ENCODE data around the gene SARS2. TPM values are rescaled to one million over a fixed set of nuclear protein-coding genes. Genes with fewer than 3 reads are reported as not detected.

The SARS2 gene
- total and polyA plus RNA-seq, 11 donors: 9.0 to 29.1 (median 16.7) TPM

- no peak for ATAC-seq
- 85 to 93% (median 88%) methylated on average over 5 of the region's 5 CpGs for WGBS, 4 donors
- TF ChIP-seq CTCF (IDR thresholded peaks at IDR 0.05): no peak
- peak in 1 of 5 donors; percentile 4 for DNase-seq
- no peak overlapping the region for H3K4me3 ChIP-seq
- H3K36me3 ChIP-seq: peaks cover 0 to 42% (median 31%) of the 10 kb centered on the region in 9 donors
- H3K27me3 ChIP-seq: no peaks in the 10 kb centered on the region
- intact Hi-C loops (cut with DNase I): loop anchor here in 4 of 10 donors (10.0 kb wide), 6 partner anchors 88 to 528 kb away; partner anchors contain the start of genes ECH1 (in 1 of the 4) and FAM98C (in 1 of the 4)
- no peaks in the 10 kb centered on the region for H3K4me1 ChIP-seq
- no peaks in the 10 kb centered on the region for H3K9me3 ChIP-seq
- no peak overlapping the region for H3K27ac ChIP-seq
Observed at GRCh38 chr19:38922482-38922881, 8.1 kb downstream of the SARS2 start.

- peak in 1 of 5 donors; percentile 14 for DNase-seq
- ATAC-seq: no peak
- Histone ChIP-seq H3K27me3 (no peaks in the 10 kb centered on the region), H3K36me3 (peaks cover 0 to 42% (median 31%) of the 10 kb centered on the region in 9 donors), H3K4me3 (no peak overlapping the region), H3K4me1 (no peaks in the 10 kb centered on the region), H3K9me3 (no peaks in the 10 kb centered on the region), H3K27ac (no peak overlapping the region)
- intact Hi-C loops (cut with DNase I): loop anchor here in 4 of 10 donors (10.0 kb wide), 6 partner anchors 87 to 527 kb away; partner anchors contain the start of genes ECH1 (in 1 of the 4) and FAM98C (in 1 of the 4)
- whole genome bisulfite sequencing, 4 donors: 85 to 94% (median 90%) methylated on average over 12 to 20 of the region's 20 CpGs
- TF ChIP-seq POLR2A (IDR thresholded peaks at IDR 0.05): no peak
- no peak for TF ChIP-seq CTCF (IDR thresholded peaks at IDR 0.05)
Observed at GRCh38 chr19:38921420-38922274, 8.9 kb downstream of the SARS2 start.

GRCh38 chr19:38920602-38921419 lies 9.8 kb downstream of the SARS2 start:
- H3K4me3 ChIP-seq: no peak overlapping the region
- H3K27ac ChIP-seq: no peak overlapping the region
- no peaks in the 10 kb centered on the region for H3K27me3 ChIP-seq
- H3K9me3 ChIP-seq: no peaks in the 10 kb centered on the region
- peaks cover 0 to 39% (median 29%) of the 10 kb centered on the region in 9 donors for H3K36me3 ChIP-seq
- TF ChIP-seq POLR2A (IDR thresholded peaks at IDR 0.05): no peak
- TF ChIP-seq CTCF (IDR thresholded peaks at IDR 0.05): no peak
- intact Hi-C loops (cut with DNase I): loop anchor here in 4 of 10 donors (10.0 kb wide), 6 partner anchors 86 to 526 kb away; partner anchors contain the start of genes ECH1 (in 1 of the 4) and FAM98C (in 1 of the 4)
- no peaks in the 10 kb centered on the region for H3K4me1 ChIP-seq
- DNase-seq (no peak), ATAC-seq (no peak)
- WGBS, 4 donors: 67 to 76% (median 74%) methylated on average over 14 of the region's 14 CpGs

Measured in heart left ventricle (tissue), 16 donors.